Muscle layer of duodenum (tissue), 2 donors: Measurements from ENCODE around the gene FAM120B.
A peak's percentile ranks its signal among the peaks of the same experiment; 100 is the strongest.

Experiments
- H3K27ac ChIP-seq: one replicate; pipeline ENCODE4 v1.7.0; 2013; ENCODE audit warnings: mild to moderate bottlenecking, low read length
- H3K27me3 ChIP-seq: one replicate; pipeline ENCODE4 v1.7.0; 2013; ENCODE audit warnings: low read depth, mild to moderate bottlenecking, control low read depth, low read length
- H3K36me3 ChIP-seq, 2 donors: one replicate each; pipeline ENCODE4 v1.7.0; 2013; ENCODE audit warnings: low read length in 2 of 2, control low read depth in 1 of 2, mild to moderate bottlenecking in 1 of 2; ENCODE audit not compliant: insufficient read depth in 2 of 2, control insufficient read depth in 1 of 2
- H3K4me1 ChIP-seq, 2 donors: one replicate each; pipeline ENCODE4 v1.7.0; 2013; ENCODE audit warnings: low read length in 2 of 2, mild to moderate bottlenecking in 2 of 2, control low read depth in 1 of 2, moderate library complexity in 1 of 2; ENCODE audit not compliant: insufficient read depth in 2 of 2, control insufficient read depth in 1 of 2
- H3K4me3 ChIP-seq, 2 donors: one replicate each; pipeline ENCODE4 v1.7.0; 2013; ENCODE audit warnings: low read length in 2 of 2, low read depth in 1 of 2, mild to moderate bottlenecking in 1 of 2
- H3K9me3 ChIP-seq, 2 donors: one replicate each; pipeline ENCODE4 v1.7.0; 2013; ENCODE audit warnings: low read length in 2 of 2, control low read depth in 1 of 2, mild to moderate bottlenecking in 1 of 2; ENCODE audit not compliant: control insufficient read depth in 1 of 2
- donor health status: healthy.

The FAM120B gene

DNA sequence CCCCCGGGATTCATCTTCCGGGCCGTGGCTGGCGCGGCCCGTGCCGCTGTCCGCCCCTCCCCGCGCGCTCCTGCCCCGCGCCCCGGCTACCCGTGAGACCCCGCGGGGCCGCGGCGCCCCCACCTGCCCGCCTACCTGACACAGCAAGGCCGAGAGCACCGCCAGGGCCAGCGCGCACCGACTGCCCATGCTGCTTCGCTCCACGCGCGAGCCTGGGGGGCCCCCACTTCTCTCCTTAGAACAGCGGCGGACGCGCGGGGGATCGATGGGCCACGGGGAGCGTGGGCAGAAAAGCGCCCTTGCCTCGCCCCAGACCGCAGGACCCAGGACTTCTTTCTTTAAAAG is 16.6 kb upstream of the FAM120B start:
- Histone ChIP-seq H3K4me1 (peaks cover 10 to 36% of the 10 kb centered on the region in 2 donors), H3K9me3 (no peaks in the 10 kb centered on the region), H3K36me3 (no peaks in the 10 kb centered on the region), H3K27me3 (peaks cover 46% of the 10 kb centered on the region), H3K27ac (no peak overlapping the region), H3K4me3 (peak overlapping the region; percentile 74 to 89)

DNA sequence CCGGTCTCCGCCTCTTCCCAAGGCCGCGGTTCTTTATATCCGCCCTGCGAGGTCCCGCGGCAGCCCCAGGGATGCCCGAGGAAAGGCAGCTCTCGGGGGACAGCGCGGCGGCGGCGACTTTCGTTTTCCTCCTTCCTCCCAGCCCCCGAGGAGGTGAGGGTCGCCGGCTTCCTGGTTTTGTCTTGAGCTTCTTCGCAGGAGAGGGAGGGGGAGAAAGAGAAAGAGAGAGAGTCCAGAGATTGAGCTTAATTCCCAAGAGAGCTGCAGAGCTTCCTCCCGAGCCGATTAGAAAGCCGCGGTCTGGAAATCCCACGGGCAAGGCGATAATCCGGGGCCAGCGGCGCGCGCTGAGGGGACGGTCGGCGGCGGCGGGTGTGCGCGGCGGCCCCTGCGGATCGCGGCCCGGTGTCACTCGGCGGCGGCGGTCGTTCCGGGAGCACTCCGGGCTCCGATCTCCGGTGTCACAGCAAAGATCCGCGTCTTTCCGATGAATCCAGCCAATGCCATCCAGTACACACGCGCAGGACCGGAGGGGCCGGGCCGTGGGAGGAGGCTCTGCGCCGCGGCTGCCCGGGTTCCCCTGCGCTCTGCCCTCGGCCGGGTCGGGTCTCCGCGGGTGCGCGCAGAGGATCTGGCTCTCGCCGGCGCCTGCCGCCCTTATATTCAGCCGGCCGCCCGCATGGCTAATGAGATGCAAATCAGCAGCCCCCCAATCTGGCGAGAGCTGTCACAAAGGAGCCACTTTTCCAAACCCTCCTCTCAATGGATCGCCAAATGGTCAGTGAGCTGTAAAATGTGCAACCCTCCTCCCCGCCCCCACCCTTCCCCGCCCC is 16.0 kb upstream of the FAM120B start, which contains the start of gene DLL1:
DLL1 (minus strand) TSS at position 783 of the 833 bp plus-strand sequence. CDS start 939 bp downstream, outside the sequence.
- Histone ChIP-seq H3K27ac (no peak within 1 kb of the TSS), H3K4me1 (peaks cover 13 to 42% of the 10 kb centered on the region in 2 donors), H3K27me3 (peaks cover 52% of the 10 kb centered on the region), H3K9me3 (no peaks in the 10 kb centered on the region), H3K4me3 (peak within 1 kb of the TSS; percentile 74 to 89), H3K36me3 (no peaks in the 10 kb centered on the region)

DNA sequence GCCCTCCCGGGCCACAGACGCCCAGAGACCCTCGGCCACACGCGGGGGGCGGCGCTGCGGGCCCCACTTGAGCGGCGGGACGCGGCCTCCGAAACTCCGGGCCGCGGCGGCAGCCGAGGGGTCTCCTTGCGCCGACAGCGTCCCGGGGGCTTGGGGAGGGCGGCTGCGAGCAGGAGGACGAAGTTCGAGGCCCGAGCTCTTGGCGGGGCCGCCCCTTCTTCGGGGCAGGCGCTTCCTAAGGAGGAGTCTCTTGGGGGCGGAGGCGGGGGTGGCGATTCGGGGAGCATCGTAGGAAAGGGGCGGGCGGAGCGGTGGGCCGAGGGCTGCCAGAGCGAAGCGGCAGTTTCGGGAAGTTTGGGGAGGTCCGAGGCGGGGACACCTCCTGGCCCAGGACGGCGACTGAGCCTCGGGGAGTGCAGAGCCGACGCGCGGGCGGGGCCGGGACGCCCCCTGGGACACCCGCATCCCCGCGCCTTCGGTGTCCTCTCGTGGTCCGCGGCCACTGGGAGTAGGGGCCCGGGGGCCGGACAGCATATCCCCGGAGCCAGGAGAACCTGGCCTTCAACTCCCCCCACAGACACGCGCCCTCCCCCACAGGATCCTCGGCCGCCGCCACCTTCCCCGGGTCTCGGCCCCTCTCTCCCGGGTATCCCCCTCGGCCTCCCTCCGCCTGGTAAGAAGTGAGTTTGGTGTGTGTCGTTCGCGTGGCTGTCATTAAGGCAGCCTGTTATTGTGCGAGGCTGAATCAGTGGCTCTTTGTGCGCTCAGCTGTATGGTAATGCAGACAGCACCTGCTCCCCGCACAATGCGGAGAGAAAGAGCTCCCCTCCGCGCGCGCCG is 15.1 kb upstream of the FAM120B start:
- H3K4me3 ChIP-seq = peak overlapping the region; percentile 42 to 89
- H3K4me1 ChIP-seq = peaks cover 13 to 52% of the 10 kb centered on the region in 2 donors

DNA sequence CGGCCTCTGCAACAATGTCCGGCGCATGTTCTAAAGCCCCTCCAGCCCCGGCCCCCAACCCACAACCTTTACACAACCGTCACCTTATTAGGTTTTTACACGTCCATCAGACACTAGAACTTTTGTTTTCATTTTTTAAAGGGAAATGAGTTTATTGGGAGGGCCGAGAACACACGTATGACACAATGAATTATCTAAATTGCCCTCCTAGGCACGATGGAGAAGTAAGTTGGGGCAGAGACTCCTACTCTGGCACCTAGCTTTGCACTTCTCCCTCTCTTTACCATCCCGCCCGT is 14.5 kb upstream of the FAM120B start:
- peak overlapping the region; percentile 42 to 89 for H3K4me3 ChIP-seq
- H3K27ac ChIP-seq = no peak overlapping the region
- H3K36me3 ChIP-seq = no peaks in the 10 kb centered on the region
- H3K9me3 ChIP-seq = no peaks in the 10 kb centered on the region
- H3K27me3 ChIP-seq = peaks cover 59% of the 10 kb centered on the region
- peaks cover 13 to 56% of the 10 kb centered on the region in 2 donors for H3K4me1 ChIP-seq

More for the DNA sequence above, 15.1 kb upstream of the FAM120B start:
- Histone ChIP-seq H3K9me3 (no peaks in the 10 kb centered on the region), H3K27me3 (peaks cover 55% of the 10 kb centered on the region), H3K36me3 (no peaks in the 10 kb centered on the region), H3K27ac (no peak overlapping the region)

DNA sequence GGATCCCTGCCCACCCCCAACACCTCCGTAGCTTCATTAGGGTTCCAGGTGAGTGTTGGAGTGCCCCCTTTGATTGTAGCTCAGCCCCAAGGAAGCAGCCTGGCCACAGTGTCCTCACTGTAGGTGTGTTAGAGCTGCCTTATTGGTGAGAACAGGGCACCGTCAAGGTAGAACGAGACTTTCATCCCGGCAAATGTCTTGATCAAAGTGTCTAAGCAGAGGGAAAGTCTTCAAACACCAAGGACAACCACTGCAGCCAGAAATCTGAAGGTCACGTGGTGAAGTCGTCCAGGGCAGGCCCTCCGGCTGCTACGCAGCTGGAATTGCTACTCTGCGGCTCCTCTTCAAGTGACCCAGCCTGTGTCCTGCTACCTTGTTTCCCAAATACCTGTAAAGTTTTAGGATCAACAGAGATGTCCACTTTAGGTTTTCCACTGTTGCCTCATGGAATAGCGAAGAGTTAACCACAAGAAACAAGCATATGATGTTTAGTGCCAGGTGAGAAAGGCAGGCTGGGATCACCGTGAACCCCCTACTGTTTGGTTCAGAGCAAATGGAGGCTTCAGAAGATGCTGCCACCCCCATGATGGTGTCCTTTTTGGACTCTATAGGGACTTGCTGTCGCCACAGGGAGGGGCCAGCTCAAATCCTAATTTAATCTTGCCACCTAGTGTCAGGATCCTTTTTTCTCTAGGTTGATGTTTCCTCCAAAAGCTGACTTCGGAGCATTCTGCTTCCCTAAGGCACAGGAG is 14.0 kb upstream of the FAM120B start:
- Histone ChIP-seq H3K36me3 (no peaks in the 10 kb centered on the region), H3K27ac (no peak overlapping the region), H3K4me3 (peak overlapping the region; percentile 42 to 89), H3K4me1 (peaks cover 13 to 56% of the 10 kb centered on the region in 2 donors), H3K27me3 (peaks cover 61% of the 10 kb centered on the region), H3K9me3 (no peaks in the 10 kb centered on the region)

DNA sequence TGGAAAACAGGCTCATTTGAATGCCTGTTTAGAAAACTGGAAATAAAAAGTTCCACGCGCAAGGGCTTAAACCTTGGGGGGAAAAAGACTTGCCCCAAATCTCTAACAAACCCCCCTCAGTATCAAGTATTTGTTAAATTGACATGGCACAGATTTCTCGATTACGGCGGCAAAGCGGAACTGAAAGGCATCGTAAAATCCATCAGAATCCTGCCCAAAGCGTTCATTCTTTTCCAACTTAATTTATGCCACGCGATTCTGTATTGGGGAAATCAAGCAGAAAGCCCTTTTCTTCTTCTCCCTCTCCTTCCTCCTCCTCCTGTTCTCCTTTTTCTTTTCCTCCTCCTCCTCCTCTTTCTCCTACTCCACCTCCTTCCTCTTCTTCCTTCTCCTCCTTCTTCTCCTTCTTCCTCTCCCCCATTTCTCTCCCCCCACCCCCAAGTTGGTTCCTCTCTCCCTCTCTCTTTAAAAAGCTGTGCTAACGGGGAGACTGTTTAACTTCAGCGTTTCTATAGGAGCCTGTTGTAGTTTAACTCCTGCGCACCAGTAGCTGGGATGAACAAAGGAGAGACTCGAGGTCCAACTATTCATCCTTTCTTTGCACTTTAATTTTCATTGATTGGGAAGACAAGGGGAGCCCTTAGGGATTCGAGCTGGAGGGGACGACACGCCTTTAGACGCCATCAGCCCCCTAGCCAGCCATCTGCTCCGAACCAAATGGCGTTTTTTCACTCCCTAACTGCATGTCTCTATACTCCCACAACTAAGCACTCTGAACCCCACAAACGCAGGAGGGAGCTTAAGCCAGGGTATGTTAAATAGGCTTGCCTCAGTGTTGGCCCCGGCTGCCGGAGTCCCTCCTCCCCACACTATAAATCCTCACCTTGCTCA is 13.0 kb upstream of the FAM120B start:
- Histone ChIP-seq H3K27ac (no peak overlapping the region), H3K9me3 (no peaks in the 10 kb centered on the region), H3K4me3 (peak overlapping the region in 1 of 2 donors; percentile 19), H3K4me1 (peaks cover 13 to 56% of the 10 kb centered on the region in 2 donors), H3K27me3 (peaks cover 58% of the 10 kb centered on the region), H3K36me3 (no peaks in the 10 kb centered on the region)

DNA sequence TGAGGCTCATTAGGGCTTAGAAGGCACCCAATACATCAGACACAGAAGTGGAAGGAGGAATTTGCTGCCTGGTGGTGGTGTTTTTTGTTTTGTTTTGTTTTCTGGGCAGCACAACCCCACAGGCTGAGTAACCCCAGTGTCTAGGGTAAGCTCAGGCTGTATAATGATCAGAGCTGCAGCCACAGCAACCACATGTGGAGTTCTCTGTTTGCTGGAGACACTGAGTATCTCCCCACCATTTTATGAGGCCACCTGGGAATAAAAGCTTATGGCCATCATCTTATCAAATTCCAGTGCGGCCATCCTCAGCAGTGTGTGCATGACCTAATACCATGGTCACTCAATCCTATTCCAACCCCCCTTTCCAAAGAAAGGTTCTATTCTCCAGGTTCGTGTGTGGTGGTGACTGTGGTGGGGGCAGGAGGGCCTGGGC is 12.2 kb upstream of the FAM120B start:
- no peak overlapping the region for H3K4me3 ChIP-seq
- peaks cover 53% of the 10 kb centered on the region for H3K27me3 ChIP-seq
- peaks cover 13 to 49% of the 10 kb centered on the region in 2 donors for H3K4me1 ChIP-seq
- H3K27ac ChIP-seq = no peak overlapping the region
- H3K9me3 ChIP-seq = no peaks in the 10 kb centered on the region
- no peaks in the 10 kb centered on the region for H3K36me3 ChIP-seq

DNA sequence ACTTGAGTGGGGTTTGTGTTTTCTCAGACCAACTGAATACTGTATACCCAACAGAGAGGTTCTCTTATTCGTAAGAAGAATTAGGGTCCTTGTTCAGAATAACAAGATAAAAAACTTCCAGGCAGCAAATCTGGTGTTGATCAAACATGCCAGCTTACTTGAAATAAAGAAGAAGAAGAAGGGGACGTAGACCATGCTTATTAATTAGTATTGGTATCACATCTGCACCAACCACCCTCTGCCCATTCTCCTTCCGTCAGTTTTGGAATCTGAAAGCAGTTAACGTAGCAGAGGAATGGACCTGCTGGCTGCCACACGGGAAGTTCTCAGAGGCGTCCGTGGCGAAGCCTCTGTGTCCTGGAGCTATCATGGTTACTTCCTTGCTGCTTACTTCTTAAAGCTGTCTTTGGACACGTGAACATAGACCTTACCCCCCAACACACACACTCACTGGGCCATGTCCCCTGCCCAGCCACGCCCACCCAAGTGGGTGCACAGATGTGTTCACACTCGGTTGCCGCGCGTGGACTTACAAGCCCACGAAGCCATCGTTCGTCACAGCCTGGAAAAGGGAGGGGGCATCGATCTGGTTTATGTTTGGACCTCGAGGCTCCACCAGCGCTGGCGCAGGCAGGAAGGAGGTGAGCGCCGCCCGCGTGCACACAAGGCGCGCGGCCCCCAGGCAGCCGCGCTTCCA is 11.6 kb upstream of the FAM120B start:
- Histone ChIP-seq H3K4me1 (peaks cover 13 to 44% of the 10 kb centered on the region in 2 donors), H3K9me3 (no peaks in the 10 kb centered on the region), H3K27me3 (peaks cover 53% of the 10 kb centered on the region), H3K27ac (no peak overlapping the region), H3K4me3 (peak overlapping the region; percentile 37 to 72), H3K36me3 (no peaks in the 10 kb centered on the region)

DNA sequence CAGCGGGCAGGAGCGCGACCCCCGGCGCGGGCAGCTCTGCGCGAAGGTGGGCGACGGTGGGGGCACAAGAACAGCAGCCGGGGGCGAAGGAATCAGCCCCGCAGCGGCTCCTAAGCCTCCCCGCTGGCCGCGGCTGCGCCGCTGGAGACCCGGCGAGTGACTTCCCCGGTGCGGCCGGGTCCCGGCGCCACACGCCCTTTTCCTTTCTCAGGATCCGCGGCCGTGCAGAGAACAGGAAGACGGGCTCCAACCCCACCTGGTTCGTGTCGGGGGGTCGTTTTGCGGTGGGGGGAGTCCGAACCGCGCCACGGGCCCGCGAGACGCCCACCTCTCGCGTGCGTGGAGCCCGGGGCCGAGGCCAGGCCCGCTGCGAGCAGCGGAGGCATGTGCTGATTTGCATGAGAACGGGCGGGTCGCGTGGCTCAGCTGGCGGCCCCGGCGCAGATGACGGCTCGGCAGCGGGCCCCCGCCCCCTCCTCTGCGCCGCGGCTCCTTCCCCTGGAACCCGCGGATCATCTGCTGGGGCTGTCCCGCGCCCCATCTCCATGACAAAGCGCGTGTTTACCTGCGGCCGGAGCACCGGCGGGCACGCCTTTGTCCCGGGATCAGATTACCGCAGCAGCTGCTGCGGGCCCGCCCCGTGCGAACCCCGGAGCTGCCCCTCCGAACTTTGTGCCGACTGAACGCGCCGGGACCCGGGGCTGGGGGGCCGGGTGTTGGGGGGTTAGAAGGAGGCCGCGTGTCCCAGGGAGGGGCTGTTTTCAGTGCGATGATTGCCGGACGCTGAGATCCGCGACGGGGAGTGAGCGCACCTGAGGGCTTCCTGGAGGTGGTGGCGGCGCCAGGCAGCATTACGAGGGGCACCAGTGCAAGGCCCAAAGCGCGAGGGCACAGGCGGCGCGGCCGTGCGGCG is 10.8 kb upstream of the FAM120B start:
- Histone ChIP-seq H3K36me3 (no peaks in the 10 kb centered on the region), H3K27ac (no peak overlapping the region), H3K27me3 (peaks cover 53% of the 10 kb centered on the region), H3K4me3 (peak overlapping the region; percentile 37 to 72), H3K4me1 (peaks cover 13 to 44% of the 10 kb centered on the region in 2 donors), H3K9me3 (no peaks in the 10 kb centered on the region)
